G401 (cell line): ENCODE results near the gene SPDYE2. TPM values are rescaled to one million over a fixed set of nuclear protein-coding genes. Genes with fewer than 3 reads are reported as not detected.
"Not testable (repeated sequence)": the region's sequence is repeated elsewhere in the genome, so short reads cannot be mapped to it uniquely, and the experiment has no call there.

ENCODE experiments used
- DNase-seq: peaks from one replicate; pipeline ENCODE4 v3.0.0-alpha.2; 2015; ENCODE audit warnings: low spot score
- in situ Hi-C: cut with HindIII; loops from 2 replicates; pipeline ENCODE4 v1.10.0; 2016; ENCODE audit warnings: low sequenced_read_pairs, mixed read lengths
- total RNA-seq: library from RNA; depleted of rRNA; stranded (reverse); fragments of >200 nt; shearing (Covaris generic); gene quantifications from 2 replicates; pipeline ENCODE4 v1.2.3, GENCODE V29; 2014

Gene SPDYE2
- total RNA-seq, 1 experiment from 2014 or later, result not detected

- DNase-seq, in situ Hi-C loops: not testable (repeated sequence)
Observed at GRCh38 chr7:102532127-102532526, 18.9 kb upstream of the SPDYE2 start.

GRCh38 chr7:102535062-102535615 is 15.9 kb upstream of the SPDYE2 start:
- in situ Hi-C loops, DNase-seq: not testable (repeated sequence)

GRCh38 chr7:102540604-102541003 is 10.4 kb upstream of the SPDYE2 start:
- in situ Hi-C loops, DNase-seq: not testable (repeated sequence)

GRCh38 chr7:102542083-102542482 is 8.9 kb upstream of the SPDYE2 start:
- in situ Hi-C loops, DNase-seq: not testable (repeated sequence)

- in situ Hi-C loops, DNase-seq: not testable (repeated sequence)
Observed at GRCh38 chr7:102542771-102543170, 8.3 kb upstream of the SPDYE2 start.

- in situ Hi-C loops, DNase-seq: not testable (repeated sequence)
Observed at GRCh38 chr7:102543596-102543995, 7.4 kb upstream of the SPDYE2 start, which contains the start of gene UPK3BL2. Gene UPK3BL2, minus strand, starts transcription at chr7:102543696. Its CDS starts 60 bp downstream, at chr7:102543636.

GRCh38 chr7:102544372-102544771 is 6.7 kb upstream of the SPDYE2 start:
- in situ Hi-C loops, DNase-seq: not testable (repeated sequence)

GRCh38 chr7:102545288-102545687 is 5.7 kb upstream of the SPDYE2 start:
- DNase-seq, in situ Hi-C loops: not testable (repeated sequence)

GRCh38 chr7:102546353-102546752 is 4.7 kb upstream of the SPDYE2 start:
- in situ Hi-C loops, result not testable (repeated sequence)

GRCh38 chr7:102568620-102569019 is 17.6 kb downstream of the SPDYE2 start:
- DNase-seq, in situ Hi-C loops: not testable (repeated sequence)

More at GRCh38 chr7:102546353-102546752, 4.7 kb upstream of the SPDYE2 start:
- not testable (repeated sequence) for DNase-seq

- peak; percentile 89 for DNase-seq
- in situ Hi-C loops, result not testable (repeated sequence)
Observed at GRCh38 chr7:102572261-102573239, 21.5 kb downstream of the SPDYE2 start, which contains the start of gene POLR2J3. Gene POLR2J3, minus strand, starts transcription at chr7:102572583. Its CDS starts 62 bp downstream, at chr7:102572521.

- DNase-seq, in situ Hi-C loops: not testable (repeated sequence)
Observed at GRCh38 chr7:102574607-102575006, 23.6 kb downstream of the SPDYE2 start.

GRCh38 chr7:102576363-102576762 is 25.3 kb downstream of the SPDYE2 start:
- in situ Hi-C loops, DNase-seq: not testable (repeated sequence)

- in situ Hi-C loops, DNase-seq: not testable (repeated sequence)
Observed at GRCh38 chr7:102577315-102578240, 26.6 kb downstream of the SPDYE2 start.

- in situ Hi-C loops, DNase-seq: not testable (repeated sequence)
Observed at GRCh38 chr7:102578486-102578885, 27.5 kb downstream of the SPDYE2 start.

GRCh38 chr7:102581722-102582121 is 30.7 kb downstream of the SPDYE2 start:
- DNase-seq, in situ Hi-C loops: not testable (repeated sequence)

GRCh38 chr7:102583495-102583894 is 32.5 kb downstream of the SPDYE2 start:
- in situ Hi-C loops, DNase-seq: not testable (repeated sequence)

- in situ Hi-C loops, DNase-seq: not testable (repeated sequence)
Observed at GRCh38 chr7:102589857-102590256, 38.8 kb downstream of the SPDYE2 start.
